Spleen (tissue), 11 donors: Measurements from ENCODE around the gene CLRN3. TPM values are rescaled to one million over a fixed set of nuclear protein-coding genes. Genes with fewer than 3 reads are reported as not detected.

Source experiments
- DNase-seq: peaks from one replicate; pipeline ENCODE4 v3.0.0-alpha.2; 2020
- H3K27ac ChIP-seq, 8 donors: fragments of 200-600 bp; sonication (generic) in 7 of 8; 1 replicate in 4 of 8; 2 replicates in 4 of 8; pipeline versions ENCODE4 v1.5.0 to v1.8.0; 2016 to 2021; ENCODE audit warnings: inconsistent platforms in 4 of 8, mild to moderate bottlenecking in 4 of 8, moderate library complexity in 1 of 8
- H3K27me3 ChIP-seq, 7 donors: fragments of 200-600 bp; sonication (generic) in 6 of 7; replicated peaks in 1 of 7; 1 replicate in 4 of 7; 2 replicates in 3 of 7; pipeline versions ENCODE4 v1.5.0 to v1.8.0; 2016 to 2021; ENCODE audit warnings: inconsistent platforms in 3 of 7, mild to moderate bottlenecking in 1 of 7
- H3K36me3 ChIP-seq, 6 donors: fragments of 200-600 bp; sonication (generic) in 5 of 6; 1 replicate in 4 of 6; 2 replicates in 2 of 6; pipeline versions ENCODE4 v1.5.0 to v1.8.0; 2016 to 2021; ENCODE audit warnings: inconsistent platforms in 2 of 6
- H3K4me1 ChIP-seq, 6 donors: fragments of 200-600 bp; sonication (generic) in 5 of 6; 1 replicate in 3 of 6; 2 replicates in 3 of 6; pipeline versions ENCODE4 v1.5.0 to v1.8.0; 2016 to 2021; ENCODE audit warnings: inconsistent platforms in 3 of 6
- H3K4me3 ChIP-seq, 8 donors: fragments of 200-600 bp; sonication (generic) in 7 of 8; 1 replicate in 4 of 8; 2 replicates in 4 of 8; pipeline versions ENCODE4 v1.5.0 to v1.8.0; 2016 to 2021; ENCODE audit warnings: inconsistent platforms in 4 of 8, mild to moderate bottlenecking in 4 of 8, moderate library complexity in 2 of 8
- H3K9me3 ChIP-seq, 8 donors: fragments of 200-600 bp; sonication (generic) in 7 of 8; 1 replicate in 4 of 8; 2 replicates in 4 of 8; pipeline versions ENCODE4 v1.5.0 to v1.8.0; 2016 to 2021; ENCODE audit warnings: inconsistent platforms in 4 of 8
- POLR2A ChIP-seq, 3 donors: fragments of 450-650 bp; IDR thresholded peaks; one replicate each; pipeline ENCODE4 v1.5.1; 2017; ENCODE audit warnings: antibody characterized with exemption in 3 of 3, mild to moderate bottlenecking in 1 of 3
- POLR2AphosphoS5 ChIP-seq, 3 donors: sonication (generic); formaldehyde crosslinking; IDR thresholded peaks; one replicate each; pipeline ENCODE4 v1.5.1; 2017; ENCODE audit warnings: antibody characterized with exemption in 3 of 3
- WGBS, 5 donors: extraction: QIAGEN DNeasy Blood & Tissue Kit in 3 of 5; methylation state at CpG; one replicate each; pipeline versions ENCODE4 v1.1.5 to v1.1.7; 2013 to 2018; 5-methylcytosine and 5-hydroxymethylcytosine counted together
- intact Hi-C: fragments of 100-400 bp; cut with DNase I; formaldehyde crosslinking; loops from one replicate; pipeline ENCODE4 v1.15.0; 2023; ENCODE audit warnings: low total_unique reads
- polyA plus RNA-seq, 3 donors: library from polyadenylated mRNA; stranded (reverse); fragments of 200-250 nt; gene quantifications; one replicate each; pipeline ENCODE4 v1.2.1, GENCODE V29; 2013
- total RNA-seq, 7 donors: library from RNA; depleted of rRNA in 3 of 7; stranded (reverse); fragments of >200 nt in 3 of 7; fragmentation: NEBNext Ultra II Directional in 4 of 7; extraction: Animal tissue kit (Norgen Biotek cat#: 25700) in 4 of 7; gene quantifications; one replicate each; pipeline versions ENCODE4 v1.1.0 to v1.2.1, GENCODE V29; 2016 to 2021
- TF ChIP-seq, protein P1 (sequence below), 11 experiments: fragments of 200-600 bp in 7 of 11; fragments of 450-650 bp in 4 of 11; sonication (generic) in 4 of 11; IDR thresholded peaks in 8 of 11; conservative IDR thresholded peaks in 3 of 11; 1 replicate in 7 of 11; 2 replicates in 4 of 11; pipeline versions ENCODE4 v1.4.0 to v1.8.0; 2016 to 2021; ENCODE audit warnings: antibody characterized with exemption in 11 of 11, inconsistent platforms in 4 of 11, mild to moderate bottlenecking in 1 of 11
- donor health status: healthy with polysubstance abuse.
- donor health status: DM: no; HTN: no; CAD: no; lungs with moderate emphysema.
- donor health status: DM: no; HTN: no; CAD: no.
- donor health status: Bipolar disorder and iron deficiency.
- donor health status: healthy.
- donor health status: DM: no; HTN: no; CAD: no.
- donor health status: DM: yes; HTN: yes; CAD: no.

CLRN3 gene
- total and polyA plus RNA-seq, 10 donors: 0.22 to 0.43 TPM; not detected in 8

DNA sequence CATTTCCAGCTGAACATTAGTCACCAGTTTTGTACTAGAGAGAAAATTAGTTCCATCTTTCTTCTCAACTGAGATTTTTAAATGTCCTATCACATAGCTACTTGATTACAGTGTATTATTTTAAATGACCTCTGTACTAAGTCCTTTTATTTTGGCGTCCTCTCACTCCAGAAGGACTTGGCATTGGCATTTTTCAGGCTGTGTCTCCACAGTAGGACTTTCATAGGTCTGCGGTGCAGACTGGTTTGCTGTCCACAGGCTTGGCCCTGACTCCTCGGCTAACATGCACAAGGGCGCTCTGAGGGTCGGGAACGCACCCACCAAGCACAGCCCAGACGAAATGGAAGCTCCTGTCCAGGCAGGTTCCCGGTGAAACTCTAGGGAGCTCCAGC lies 20.6 kb upstream of the CLRN3 start:
- no peak for DNase-seq
- Histone ChIP-seq H3K4me3 (no peak overlapping the region), H3K4me1 (peaks cover 0 to 27% (median 7%) of the 10 kb centered on the region in 6 donors), H3K27ac (no peak overlapping the region), H3K9me3 (peaks cover 0 to 8% (median 0%) of the 10 kb centered on the region in 8 donors), H3K27me3 (peaks cover 0 to 6% (median 0%) of the 10 kb centered on the region in 7 donors), H3K36me3 (no peaks in the 10 kb centered on the region)
- TF ChIP-seq POLR2A (IDR thresholded peaks at IDR 0.05) (no peak), POLR2AphosphoS5 (IDR thresholded peaks at IDR 0.05) (no peak)
- TF ChIP-seq, protein P1, sequence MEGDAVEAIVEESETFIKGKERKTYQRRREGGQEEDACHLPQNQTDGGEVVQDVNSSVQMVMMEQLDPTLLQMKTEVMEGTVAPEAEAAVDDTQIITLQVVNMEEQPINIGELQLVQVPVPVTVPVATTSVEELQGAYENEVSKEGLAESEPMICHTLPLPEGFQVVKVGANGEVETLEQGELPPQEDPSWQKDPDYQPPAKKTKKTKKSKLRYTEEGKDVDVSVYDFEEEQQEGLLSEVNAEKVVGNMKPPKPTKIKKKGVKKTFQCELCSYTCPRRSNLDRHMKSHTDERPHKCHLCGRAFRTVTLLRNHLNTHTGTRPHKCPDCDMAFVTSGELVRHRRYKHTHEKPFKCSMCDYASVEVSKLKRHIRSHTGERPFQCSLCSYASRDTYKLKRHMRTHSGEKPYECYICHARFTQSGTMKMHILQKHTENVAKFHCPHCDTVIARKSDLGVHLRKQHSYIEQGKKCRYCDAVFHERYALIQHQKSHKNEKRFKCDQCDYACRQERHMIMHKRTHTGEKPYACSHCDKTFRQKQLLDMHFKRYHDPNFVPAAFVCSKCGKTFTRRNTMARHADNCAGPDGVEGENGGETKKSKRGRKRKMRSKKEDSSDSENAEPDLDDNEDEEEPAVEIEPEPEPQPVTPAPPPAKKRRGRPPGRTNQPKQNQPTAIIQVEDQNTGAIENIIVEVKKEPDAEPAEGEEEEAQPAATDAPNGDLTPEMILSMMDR (IDR thresholded peaks at IDR 0.05 in 8 of 11, conservative IDR thresholded peaks at IDR 0.05 in 3 of 11): no peak
- WGBS, 5 donors: 91 to 97% (median 95%) methylated on average over 8 of the region's 8 CpGs
- intact Hi-C loops: no loop called here

DNA sequence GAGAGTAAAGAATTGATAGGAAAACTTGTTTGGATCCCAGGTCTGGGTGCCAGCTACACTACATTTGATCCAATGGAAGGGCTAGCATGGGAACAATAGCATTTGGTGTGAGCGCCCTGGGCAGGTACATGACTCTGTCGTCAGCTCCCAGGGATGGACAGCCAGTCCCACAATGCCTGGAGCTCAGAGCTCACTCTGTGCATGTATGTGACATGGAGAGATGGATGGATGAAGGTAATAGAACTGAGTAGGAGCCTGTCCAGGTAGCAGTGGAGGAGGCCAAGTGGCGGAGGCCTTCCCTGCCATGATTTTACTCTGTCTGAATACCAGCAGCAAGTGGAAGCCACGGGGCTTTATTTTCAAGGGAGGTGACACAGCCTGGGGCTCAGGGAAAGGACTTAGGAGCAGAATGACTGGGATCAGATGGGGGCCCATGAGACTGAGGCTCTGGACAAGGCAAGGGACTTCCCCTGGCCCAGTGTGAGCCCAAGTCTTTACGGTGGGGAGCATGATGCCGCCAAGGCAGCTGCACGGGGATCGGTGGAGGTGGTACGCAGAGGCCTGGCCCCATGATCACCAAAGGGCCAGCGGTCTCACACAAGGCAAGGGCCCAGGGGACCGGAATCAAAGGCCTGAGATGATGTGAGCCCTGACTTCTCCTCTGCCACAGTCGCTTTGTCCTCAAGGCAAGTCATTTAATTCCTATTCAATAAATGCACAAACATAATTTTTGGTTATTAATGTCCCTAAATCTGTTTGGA lies 20.0 kb upstream of the CLRN3 start:
- Histone ChIP-seq H3K9me3 (peaks cover 0 to 8% (median 0%) of the 10 kb centered on the region in 8 donors), H3K27me3 (peaks cover 0 to 11% (median under 1%) of the 10 kb centered on the region in 7 donors), H3K4me1 (peaks cover 0 to 27% (median 11%) of the 10 kb centered on the region in 6 donors), H3K27ac (no peak overlapping the region), H3K4me3 (no peak overlapping the region), H3K36me3 (no peaks in the 10 kb centered on the region)
- intact Hi-C loops: no loop called here
- TF ChIP-seq, protein P1 (IDR thresholded peaks at IDR 0.05 in 8 of 11, conservative IDR thresholded peaks at IDR 0.05 in 3 of 11): no peak
- WGBS, 5 donors: 92 to 97% (median 94%) methylated on average over 12 of the region's 12 CpGs
- DNase-seq: no peak

DNA sequence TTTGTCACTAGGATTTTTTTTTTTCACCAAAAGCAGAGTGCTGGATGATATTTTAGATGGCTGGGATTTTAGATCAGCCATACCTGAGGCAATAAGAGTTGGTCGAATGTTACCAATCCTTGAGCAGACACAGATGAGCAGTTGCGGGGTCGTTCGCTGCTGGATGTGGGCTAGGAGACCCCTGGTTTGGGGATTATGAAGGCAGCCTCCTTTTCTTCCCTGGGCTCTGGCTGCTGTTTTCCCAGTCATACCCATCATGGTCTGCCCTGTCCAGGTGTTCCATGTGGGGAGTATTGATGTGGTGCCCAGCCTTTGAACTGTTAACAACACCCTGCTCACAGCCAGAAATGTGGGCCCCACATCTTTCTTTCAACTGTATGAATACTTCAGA lies 19.1 kb upstream of the CLRN3 start:
- no peak for DNase-seq
- no peaks in the 10 kb centered on the region for H3K36me3 ChIP-seq
- H3K4me3 ChIP-seq: no peak overlapping the region
- peaks cover 0 to 32% (median 18%) of the 10 kb centered on the region in 6 donors for H3K4me1 ChIP-seq
- peaks cover 0 to 21% (median 5%) of the 10 kb centered on the region in 7 donors for H3K27me3 ChIP-seq
- no peak overlapping the region for H3K27ac ChIP-seq
- TF ChIP-seq, protein P1 (IDR thresholded peaks at IDR 0.05 in 8 of 11, conservative IDR thresholded peaks at IDR 0.05 in 3 of 11): no peak
- TF ChIP-seq POLR2AphosphoS5 (IDR thresholded peaks at IDR 0.05) (no peak), POLR2A (IDR thresholded peaks at IDR 0.05) (no peak)
- 92 to 100% (median 96%) methylated on average over 3 to 4 of the region's 4 CpGs for WGBS, 5 donors
- H3K9me3 ChIP-seq: peaks cover 0 to 8% (median 0%) of the 10 kb centered on the region in 8 donors
- intact Hi-C loops: no loop called here

DNA sequence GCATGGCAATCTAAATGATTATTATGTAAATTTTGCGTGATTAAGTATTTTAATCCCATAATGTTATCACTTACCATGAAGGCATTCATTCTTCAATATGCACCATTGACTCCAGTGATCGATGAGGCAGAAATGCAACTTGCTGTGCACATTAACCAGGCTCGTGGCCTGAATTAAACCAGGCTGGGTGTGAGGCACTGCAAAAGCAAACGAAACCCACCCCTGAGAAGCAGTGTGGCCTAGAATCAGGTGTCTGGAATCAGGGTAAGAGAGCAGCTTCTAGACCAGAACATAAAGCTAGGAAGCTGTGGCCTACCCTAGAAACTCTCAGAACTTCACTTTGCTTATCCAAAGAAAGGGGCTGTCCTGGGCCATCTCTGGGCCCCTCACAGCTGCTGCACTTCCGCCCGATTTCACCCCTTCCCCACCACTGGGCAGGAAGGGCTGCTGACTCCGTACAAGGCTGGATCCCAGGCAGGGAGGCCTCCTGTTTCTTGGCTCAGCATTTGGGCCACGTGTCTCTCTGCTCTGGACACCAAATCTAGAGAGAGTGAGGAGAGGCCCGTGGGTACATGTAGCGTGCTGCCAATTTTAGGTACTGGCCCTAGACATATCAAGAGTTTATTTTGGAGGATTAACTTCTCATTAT lies 18.6 kb upstream of the CLRN3 start:
- Histone ChIP-seq H3K27me3 (peaks cover 0 to 26% (median 5%) of the 10 kb centered on the region in 7 donors), H3K27ac (no peak overlapping the region), H3K4me1 (peaks cover 0 to 37% (median 22%) of the 10 kb centered on the region in 6 donors), H3K4me3 (no peak overlapping the region), H3K9me3 (peaks cover 0 to 6% (median 0%) of the 10 kb centered on the region in 8 donors), H3K36me3 (no peaks in the 10 kb centered on the region)
- intact Hi-C loops: no loop called here
- 69 to 84% (median 82%) methylated on average over 10 of the region's 10 CpGs for WGBS, 5 donors
- TF ChIP-seq, protein P1 (IDR thresholded peaks at IDR 0.05 in 8 of 11, conservative IDR thresholded peaks at IDR 0.05 in 3 of 11): no peak
- TF ChIP-seq POLR2AphosphoS5 (IDR thresholded peaks at IDR 0.05) (no peak), POLR2A (IDR thresholded peaks at IDR 0.05) (no peak)
- DNase-seq: no peak
